HEK293 (cell line): ENCODE data around the gene WDFY2.

Experiments used
- CTCF ChIA-PET: fragments of 350-600 bp; formaldehyde crosslinking; extraction: SDS; loops from one replicate; lab custom pipeline; 2021; ENCODE audit warnings: antibody characterized with exemption; lab: Yijun Ruan, JAX
- POLR2A ChIA-PET: fragments of 300-600 bp; formaldehyde crosslinking; extraction: SDS; loops from one replicate; lab custom pipeline; 2020; ENCODE audit warnings: antibody characterized with exemption, inconsistent platforms; lab: Yijun Ruan, JAX
- H3K27ac ChIP-seq: fragments of 200-500 bp; sonication (Bioruptor generic); 2 replicates; pipeline ENCODE4 v1.5.1; 2014; ENCODE audit warnings: low read depth, low read length, control low read depth, inconsistent platforms; ENCODE audit errors: extremely low read depth
- H3K36me3 ChIP-seq, 2 experiments: fragments of 200-500 bp in 1 of 2; sonication (Bioruptor generic) in 1 of 2; 1 replicate in 1 of 2; 2 replicates in 1 of 2; pipeline ENCODE4 v1.5.1; 2014 to 2017; ENCODE audit warnings: inconsistent platforms in 2 of 2, low read length in 2 of 2; ENCODE audit not compliant: control insufficient read depth in 2 of 2, insufficient read depth in 1 of 2
- H3K4me1 ChIP-seq: fragments of 200-500 bp; sonication (Bioruptor generic); 2 replicates; pipeline ENCODE4 v1.5.1; 2014; ENCODE audit warnings: mild to moderate bottlenecking, low read length, inconsistent platforms; ENCODE audit not compliant: control insufficient read depth, insufficient read depth
- H3K4me3 ChIP-seq: 2 replicates; pipeline ENCODE4 v1.5.1; 2011; ENCODE audit warnings: low read depth, mild to moderate bottlenecking, control low read depth, low read length, moderate library complexity
- H3K9me3 ChIP-seq: fragments of 200-500 bp; sonication (Bioruptor generic); 2 replicates; pipeline ENCODE4 v1.5.1; 2014; ENCODE audit warnings: low read depth, low read length, inconsistent platforms; ENCODE audit not compliant: control insufficient read depth, insufficient read depth
- AEBP2 ChIP-seq: fragments of 450-650 bp; formaldehyde crosslinking; IDR thresholded peaks from 2 replicates; pipeline ENCODE4 v1.5.1; 2016; ENCODE audit warnings: missing biosample characterization, missing genetic modification characterization, borderline replicate concordance
- ATF2 ChIP-seq: fragments of 450-650 bp; formaldehyde crosslinking; IDR thresholded peaks from 2 replicates; pipeline ENCODE4 v1.5.1; 2016; ENCODE audit warnings: missing biosample characterization, missing genetic modification characterization, low read depth
- BCL11A ChIP-seq: fragments of 450-650 bp; formaldehyde crosslinking; IDR thresholded peaks from 2 replicates; pipeline ENCODE4 v1.5.1; 2016; ENCODE audit warnings: low read depth, missing biosample characterization, missing genetic modification characterization
- GLI4 ChIP-seq: fragments of 450-650 bp; formaldehyde crosslinking; IDR thresholded peaks from 2 replicates; pipeline ENCODE4 v1.5.1; 2016; ENCODE audit warnings: missing biosample characterization, missing genetic modification characterization
- HIC1 ChIP-seq: fragments of 450-650 bp; formaldehyde crosslinking; IDR thresholded peaks from 2 replicates; pipeline ENCODE4 v1.5.1; 2016; ENCODE audit warnings: missing biosample characterization, missing genetic modification characterization
- KLF10 ChIP-seq: fragments of 450-650 bp; IDR thresholded peaks from 2 replicates; pipeline ENCODE4 v1.5.1; 2018; ENCODE audit warnings: missing biosample characterization, mild to moderate bottlenecking, missing genetic modification characterization
- MYNN ChIP-seq: fragments of 450-650 bp; formaldehyde crosslinking; IDR thresholded peaks from 2 replicates; pipeline ENCODE4 v1.5.1; 2016; ENCODE audit warnings: missing biosample characterization, missing genetic modification characterization, borderline replicate concordance
- ZBTB1 ChIP-seq: fragments of 450-650 bp; formaldehyde crosslinking; IDR thresholded peaks from 2 replicates; pipeline ENCODE4 v1.5.1; 2016; ENCODE audit warnings: missing biosample characterization, missing genetic modification characterization
- ZBTB7A ChIP-seq: fragments of 450-650 bp; formaldehyde crosslinking; IDR thresholded peaks from 2 replicates; pipeline ENCODE4 v1.5.1; 2016; ENCODE audit warnings: low read depth, missing biosample characterization, missing genetic modification characterization
- ZFP37 ChIP-seq: fragments of 450-650 bp; formaldehyde crosslinking; IDR thresholded peaks from 2 replicates; pipeline ENCODE4 v1.5.1; 2016; ENCODE audit warnings: missing biosample characterization, missing genetic modification characterization
- ZNF157 ChIP-seq: fragments of 450-650 bp; formaldehyde crosslinking; IDR thresholded peaks from 2 replicates; pipeline ENCODE4 v1.5.1; 2016; ENCODE audit warnings: missing biosample characterization, missing genetic modification characterization
- ZNF16 ChIP-seq: fragments of 450-650 bp; formaldehyde crosslinking; IDR thresholded peaks from 2 replicates; pipeline ENCODE4 v1.5.1; 2016; ENCODE audit warnings: low read depth, missing biosample characterization, missing genetic modification characterization
- ZNF2 ChIP-seq: fragments of 450-650 bp; formaldehyde crosslinking; IDR thresholded peaks from 2 replicates; pipeline ENCODE4 v1.5.1; 2016; ENCODE audit warnings: missing biosample characterization, missing genetic modification characterization
- ZNF404 ChIP-seq: fragments of 450-650 bp; formaldehyde crosslinking; IDR thresholded peaks from 2 replicates; pipeline ENCODE4 v1.5.1; 2017; ENCODE audit warnings: missing biosample characterization, missing genetic modification characterization
- ZNF433 ChIP-seq: fragments of 450-650 bp; formaldehyde crosslinking; IDR thresholded peaks from 2 replicates; pipeline ENCODE4 v1.5.1; 2016; ENCODE audit warnings: missing biosample characterization, missing genetic modification characterization, low read depth
- ZNF473 ChIP-seq: fragments of 450-650 bp; formaldehyde crosslinking; IDR thresholded peaks from 2 replicates; pipeline ENCODE4 v1.5.1; 2017; ENCODE audit warnings: missing biosample characterization, missing genetic modification characterization
- ZNF521 ChIP-seq: fragments of 450-650 bp; formaldehyde crosslinking; IDR thresholded peaks from 2 replicates; pipeline ENCODE4 v1.5.1; 2017; ENCODE audit warnings: missing biosample characterization, mild to moderate bottlenecking, missing genetic modification characterization
- ZNF549 ChIP-seq: fragments of 450-650 bp; IDR thresholded peaks from 2 replicates; pipeline ENCODE4 v1.5.1; 2018; ENCODE audit warnings: missing biosample characterization, missing genetic modification characterization, mild to moderate bottlenecking, inconsistent platforms, moderate library complexity
- ZNF555 ChIP-seq: fragments of 450-650 bp; formaldehyde crosslinking; conservative IDR thresholded peaks from 2 replicates; pipeline ENCODE4 v1.5.1; 2017; ENCODE audit warnings: missing biosample characterization, mild to moderate bottlenecking, missing genetic modification characterization, inconsistent platforms
- ZNF560 ChIP-seq: fragments of 450-650 bp; formaldehyde crosslinking; IDR thresholded peaks from 2 replicates; pipeline ENCODE4 v1.5.1; 2017; ENCODE audit warnings: missing biosample characterization, missing genetic modification characterization, borderline replicate concordance
- ZNF785 ChIP-seq: fragments of 450-650 bp; formaldehyde crosslinking; IDR thresholded peaks from 2 replicates; pipeline ENCODE4 v1.5.1; 2016; ENCODE audit warnings: missing biosample characterization, missing genetic modification characterization
- ZNF837 ChIP-seq: fragments of 450-650 bp; formaldehyde crosslinking; IDR thresholded peaks from 2 replicates; pipeline ENCODE4 v1.5.1; 2016; ENCODE audit warnings: missing biosample characterization, missing genetic modification characterization
- TF ChIP-seq, protein P1 (sequence below): fragments of 450-650 bp; formaldehyde crosslinking; IDR thresholded peaks from 2 replicates; pipeline ENCODE4 v1.5.1; 2016; ENCODE audit warnings: missing biosample characterization, missing genetic modification characterization
- TF ChIP-seq, protein P2 (sequence below): fragments of 450-650 bp; formaldehyde crosslinking; IDR thresholded peaks from 2 replicates; pipeline ENCODE4 v1.5.1; 2017; ENCODE audit warnings: missing biosample characterization, missing genetic modification characterization
- TF ChIP-seq, protein P3 (sequence below): fragments of 450-650 bp; formaldehyde crosslinking; IDR thresholded peaks from 2 replicates; pipeline ENCODE4 v1.5.1; 2016; ENCODE audit warnings: missing biosample characterization, missing genetic modification characterization

Gene WDFY2, protein sequence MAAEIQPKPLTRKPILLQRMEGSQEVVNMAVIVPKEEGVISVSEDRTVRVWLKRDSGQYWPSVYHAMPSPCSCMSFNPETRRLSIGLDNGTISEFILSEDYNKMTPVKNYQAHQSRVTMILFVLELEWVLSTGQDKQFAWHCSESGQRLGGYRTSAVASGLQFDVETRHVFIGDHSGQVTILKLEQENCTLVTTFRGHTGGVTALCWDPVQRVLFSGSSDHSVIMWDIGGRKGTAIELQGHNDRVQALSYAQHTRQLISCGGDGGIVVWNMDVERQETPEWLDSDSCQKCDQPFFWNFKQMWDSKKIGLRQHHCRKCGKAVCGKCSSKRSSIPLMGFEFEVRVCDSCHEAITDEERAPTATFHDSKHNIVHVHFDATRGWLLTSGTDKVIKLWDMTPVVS

GRCh38 chr13:51583875-51584730 lies at the start of gene WDFY2:
Gene WDFY2, plus strand, starts transcription at chr13:51584462. Its CDS starts 226 bp downstream, at chr13:51584688.
- Histone ChIP-seq H3K4me3 (peak within 1 kb of the TSS; percentile 65), H3K36me3 (no peaks in the 10 kb centered on the region), H3K4me1 (peaks cover 15% of the 10 kb centered on the region), H3K27ac (peak within 1 kb of the TSS; percentile 93), H3K9me3 (no peaks in the 10 kb centered on the region)
- ChIA-PET POLR2A (interaction anchor here (0.6 to 5.0 kb wide), 3 partner anchors 132 to 202 kb away, joined by 3 to 77 read pairs (median 4); partner anchors contain the start of gene INTS6), CTCF (no interaction called here)
- TF ChIP-seq ZNF16 (tag by site-specific recombination) (no peak), ATF2 (tag by site-specific recombination) (no peak), GLI4 (tag by site-specific recombination) (peak; percentile 60; the same call in 1 of the 2 replicates), ZBTB1 (tag by site-specific recombination) (no peak), KLF10 (peak; percentile 96), ZNF473 (no peak), AEBP2 (no peak), ZNF549 (tag by site-specific recombination) (no peak), ZNF433 (tag by site-specific recombination) (no peak), ZNF785 (no peak), HIC1 (tag by site-specific recombination) (peak; percentile 98), MYNN (tag by site-specific recombination) (no peak), ZBTB7A (peak; percentile 82; the same call in 1 of the 2 replicates), ZNF837 (tag by site-specific recombination) (no peak), ZNF521 (tag by site-specific recombination) (no peak), ZNF404 (no peak), ZNF560 (no peak), ZNF2 (tag by site-specific recombination) (peak; percentile 85; the same call in 1 of the 2 replicates), BCL11A (tag by site-specific recombination) (no peak), ZNF555 (tag by site-specific recombination) (no peak), ZNF157 (tag by site-specific recombination) (no peak), ZFP37 (tag by site-specific recombination) (no peak; the same call in none of the 2 replicates)
- TF ChIP-seq, protein P1, sequence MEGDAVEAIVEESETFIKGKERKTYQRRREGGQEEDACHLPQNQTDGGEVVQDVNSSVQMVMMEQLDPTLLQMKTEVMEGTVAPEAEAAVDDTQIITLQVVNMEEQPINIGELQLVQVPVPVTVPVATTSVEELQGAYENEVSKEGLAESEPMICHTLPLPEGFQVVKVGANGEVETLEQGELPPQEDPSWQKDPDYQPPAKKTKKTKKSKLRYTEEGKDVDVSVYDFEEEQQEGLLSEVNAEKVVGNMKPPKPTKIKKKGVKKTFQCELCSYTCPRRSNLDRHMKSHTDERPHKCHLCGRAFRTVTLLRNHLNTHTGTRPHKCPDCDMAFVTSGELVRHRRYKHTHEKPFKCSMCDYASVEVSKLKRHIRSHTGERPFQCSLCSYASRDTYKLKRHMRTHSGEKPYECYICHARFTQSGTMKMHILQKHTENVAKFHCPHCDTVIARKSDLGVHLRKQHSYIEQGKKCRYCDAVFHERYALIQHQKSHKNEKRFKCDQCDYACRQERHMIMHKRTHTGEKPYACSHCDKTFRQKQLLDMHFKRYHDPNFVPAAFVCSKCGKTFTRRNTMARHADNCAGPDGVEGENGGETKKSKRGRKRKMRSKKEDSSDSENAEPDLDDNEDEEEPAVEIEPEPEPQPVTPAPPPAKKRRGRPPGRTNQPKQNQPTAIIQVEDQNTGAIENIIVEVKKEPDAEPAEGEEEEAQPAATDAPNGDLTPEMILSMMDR (tag by site-specific recombination) = no peak
- TF ChIP-seq, protein P2, sequence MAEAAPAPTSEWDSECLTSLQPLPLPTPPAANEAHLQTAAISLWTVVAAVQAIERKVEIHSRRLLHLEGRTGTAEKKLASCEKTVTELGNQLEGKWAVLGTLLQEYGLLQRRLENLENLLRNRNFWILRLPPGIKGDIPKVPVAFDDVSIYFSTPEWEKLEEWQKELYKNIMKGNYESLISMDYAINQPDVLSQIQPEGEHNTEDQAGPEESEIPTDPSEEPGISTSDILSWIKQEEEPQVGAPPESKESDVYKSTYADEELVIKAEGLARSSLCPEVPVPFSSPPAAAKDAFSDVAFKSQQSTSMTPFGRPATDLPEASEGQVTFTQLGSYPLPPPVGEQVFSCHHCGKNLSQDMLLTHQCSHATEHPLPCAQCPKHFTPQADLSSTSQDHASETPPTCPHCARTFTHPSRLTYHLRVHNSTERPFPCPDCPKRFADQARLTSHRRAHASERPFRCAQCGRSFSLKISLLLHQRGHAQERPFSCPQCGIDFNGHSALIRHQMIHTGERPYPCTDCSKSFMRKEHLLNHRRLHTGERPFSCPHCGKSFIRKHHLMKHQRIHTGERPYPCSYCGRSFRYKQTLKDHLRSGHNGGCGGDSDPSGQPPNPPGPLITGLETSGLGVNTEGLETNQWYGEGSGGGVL (tag by site-specific recombination) = no peak
- TF ChIP-seq, protein P3, sequence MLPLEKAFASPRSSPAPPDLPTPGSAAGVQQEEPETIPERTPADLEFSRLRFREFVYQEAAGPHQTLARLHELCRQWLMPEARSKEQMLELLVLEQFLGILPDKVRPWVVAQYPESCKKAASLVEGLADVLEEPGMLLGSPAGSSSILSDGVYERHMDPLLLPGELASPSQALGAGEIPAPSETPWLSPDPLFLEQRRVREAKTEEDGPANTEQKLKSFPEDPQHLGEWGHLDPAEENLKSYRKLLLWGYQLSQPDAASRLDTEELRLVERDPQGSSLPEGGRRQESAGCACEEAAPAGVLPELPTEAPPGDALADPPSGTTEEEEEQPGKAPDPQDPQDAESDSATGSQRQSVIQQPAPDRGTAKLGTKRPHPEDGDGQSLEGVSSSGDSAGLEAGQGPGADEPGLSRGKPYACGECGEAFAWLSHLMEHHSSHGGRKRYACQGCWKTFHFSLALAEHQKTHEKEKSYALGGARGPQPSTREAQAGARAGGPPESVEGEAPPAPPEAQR (tag by site-specific recombination) = no peak
